HG02852 (cell line): Measurements from ENCODE around the gene HDAC4.
"Not testable (repeated sequence)": the region's sequence is repeated elsewhere in the genome, so short reads cannot be mapped to it uniquely, and the experiment has no call there.

ENCODE experiments used
- ATAC-seq: cut with Tn5 transposase; IDR thresholded peaks from one replicate; pipeline ENCODE4 v1.9.1; 2021; ENCODE audit warnings: mild to moderate bottlenecking, moderate library complexity; ENCODE audit not compliant: unreplicated experiment

The HDAC4 gene

DNA sequence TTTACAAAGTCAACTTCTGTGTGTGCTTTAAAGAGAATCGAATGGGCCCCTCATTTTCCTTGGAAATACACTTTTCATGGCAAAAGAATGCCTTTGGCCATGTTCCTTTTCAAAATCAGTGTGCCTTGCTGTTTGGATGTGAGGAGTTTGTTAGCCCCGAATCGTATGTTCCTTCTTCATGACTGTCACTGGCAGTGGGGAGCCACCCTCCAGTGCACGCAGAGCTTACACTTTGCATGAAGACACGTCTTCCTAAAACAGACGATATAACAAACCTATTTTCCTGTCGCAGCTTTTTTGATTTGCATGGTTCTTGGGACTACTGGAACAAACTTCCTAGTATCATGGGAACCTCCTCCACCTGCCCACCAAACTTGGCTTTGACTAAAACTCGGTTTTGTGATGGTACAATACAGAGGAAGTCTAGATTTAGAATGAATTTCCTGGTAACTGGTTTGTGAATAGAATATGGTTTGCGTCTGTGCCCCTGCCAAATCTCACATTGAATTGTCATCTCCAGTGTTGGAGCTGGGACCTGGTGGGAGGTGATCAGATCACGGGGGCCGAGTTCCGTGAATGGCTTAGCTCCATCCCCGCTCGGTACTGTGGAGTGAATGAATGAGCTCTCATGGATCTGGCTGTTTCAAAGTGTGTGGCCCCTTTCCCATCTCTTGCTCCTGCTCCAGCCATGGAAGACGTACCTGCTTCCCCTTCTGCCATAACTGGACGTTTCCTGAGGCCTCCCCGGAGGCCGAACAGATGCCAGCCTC lies 358.1 kb downstream of the HDAC4 start:
- no peak for ATAC-seq

DNA sequence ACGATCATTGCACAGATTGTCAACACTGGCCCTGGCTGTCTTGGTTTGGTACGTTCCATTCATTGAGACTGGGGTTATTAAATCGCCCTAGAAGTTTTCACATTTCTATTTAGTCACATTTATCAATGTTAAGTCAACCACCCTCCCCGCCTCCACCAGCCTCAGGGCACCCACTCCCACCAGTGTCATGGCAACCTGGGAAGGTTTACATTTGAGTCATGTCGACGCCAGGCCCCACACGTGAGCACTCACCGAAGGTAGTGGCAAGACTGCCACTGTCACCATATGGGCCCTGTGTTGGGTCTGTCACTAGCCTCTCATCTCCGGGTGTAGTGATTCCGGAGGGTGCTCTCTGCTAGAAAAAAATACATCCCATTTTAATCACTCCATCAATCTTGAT lies 358.8 kb downstream of the HDAC4 start:
- no peak for ATAC-seq

DNA sequence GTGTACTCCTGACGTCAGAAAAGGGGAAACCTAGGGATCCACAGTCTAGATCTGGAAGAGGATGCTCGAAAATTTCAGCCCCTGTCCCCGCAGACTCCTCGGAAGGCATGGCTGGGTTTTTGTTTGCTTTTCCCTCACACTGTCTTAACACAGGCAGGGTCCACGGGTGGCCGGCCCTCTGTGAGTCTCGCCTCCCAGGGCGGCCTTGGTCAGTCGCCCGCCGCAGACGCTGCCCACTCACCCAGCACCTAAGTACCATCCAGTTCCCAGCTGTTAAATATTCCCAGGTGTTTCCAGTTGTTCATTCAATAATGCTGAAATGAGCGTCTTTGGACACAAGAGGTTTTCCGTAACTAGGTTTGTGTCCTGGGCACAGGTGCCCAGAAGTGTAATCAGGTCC lies 359.8 kb downstream of the HDAC4 start:
- ATAC-seq: no peak

DNA sequence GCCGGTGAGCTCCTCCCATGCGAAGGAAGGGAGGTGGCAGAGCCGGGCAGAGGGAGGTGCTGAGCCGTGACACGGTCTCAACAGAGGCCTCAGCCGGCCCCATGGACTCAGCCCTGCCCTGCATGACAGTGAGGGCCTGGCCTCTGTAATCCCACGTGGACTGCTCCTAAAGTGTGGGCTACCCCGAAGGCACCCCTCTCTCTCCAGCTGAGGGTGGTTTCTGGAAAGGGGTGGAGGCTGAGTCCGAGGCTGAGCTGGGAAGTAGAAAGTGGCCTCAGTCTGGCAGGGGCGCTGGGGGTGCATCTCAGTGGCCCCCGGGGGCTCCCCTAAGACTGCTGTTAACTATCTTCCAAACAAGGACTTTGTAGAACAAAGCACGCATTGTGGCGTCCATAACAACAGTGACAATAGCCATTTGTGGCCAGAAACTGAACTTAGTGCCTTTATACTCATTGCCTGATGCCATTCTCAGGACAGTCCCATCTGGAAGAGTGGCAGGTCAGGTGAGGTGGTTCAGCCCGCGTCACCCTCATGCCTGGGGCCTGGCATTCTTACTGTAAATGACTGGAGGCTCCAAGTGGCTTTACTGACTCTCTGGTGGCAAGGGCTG lies 360.6 kb downstream of the HDAC4 start:
- no peak for ATAC-seq

DNA sequence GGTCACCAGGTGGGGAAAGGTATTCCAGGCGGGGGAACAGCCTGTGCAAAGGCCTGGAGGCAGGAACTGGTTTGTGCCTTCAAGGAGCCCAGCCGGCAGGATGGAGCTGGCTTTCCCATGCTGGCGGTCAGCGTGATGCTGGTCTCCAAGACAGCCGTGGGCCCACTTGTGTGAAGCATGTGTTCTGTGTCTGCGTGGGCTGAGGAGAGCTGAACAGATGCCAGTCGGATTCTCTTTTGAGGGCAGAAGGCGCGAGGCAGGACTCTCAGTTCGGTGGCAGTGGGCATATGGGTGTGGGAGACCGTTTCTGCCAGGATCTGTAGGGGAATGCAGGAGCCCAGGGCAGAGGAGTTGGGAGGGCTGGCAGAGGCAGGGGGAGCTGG lies 361.4 kb downstream of the HDAC4 start:
- no peak for ATAC-seq

DNA sequence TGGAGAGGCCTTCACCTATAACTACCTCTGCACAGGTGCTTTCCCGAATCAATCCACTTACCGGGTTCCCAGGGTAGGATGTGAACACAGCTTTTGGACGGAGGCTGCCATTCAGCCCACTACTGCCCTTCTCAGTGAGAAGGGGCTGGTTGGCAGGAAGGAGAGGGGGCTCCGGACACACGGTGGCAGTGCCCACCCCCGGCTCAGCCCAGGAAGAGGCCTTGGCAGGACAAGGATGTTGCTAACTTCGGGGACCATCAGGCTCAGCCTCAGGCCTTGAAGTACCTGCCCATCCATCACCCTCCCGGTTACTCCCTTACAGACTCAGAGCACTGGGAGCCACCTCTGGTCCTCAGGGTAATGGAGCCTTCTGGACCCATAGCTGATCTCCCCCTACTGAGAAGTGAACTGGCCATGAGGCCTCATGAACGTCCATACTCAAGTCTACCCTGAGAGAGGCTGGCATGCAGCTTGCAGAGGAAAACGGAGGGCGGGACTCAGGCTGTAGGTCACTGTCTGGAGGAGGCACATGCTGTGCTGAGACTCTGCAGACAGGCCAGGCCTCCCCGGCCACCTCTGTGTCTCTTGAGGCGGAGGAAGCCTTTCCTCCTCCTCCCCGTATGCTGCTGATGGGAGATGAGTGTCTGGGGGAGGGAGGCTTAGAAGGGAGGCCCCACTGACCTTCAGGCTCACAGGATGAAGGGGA lies 361.9 kb downstream of the HDAC4 start:
- no peak for ATAC-seq

DNA sequence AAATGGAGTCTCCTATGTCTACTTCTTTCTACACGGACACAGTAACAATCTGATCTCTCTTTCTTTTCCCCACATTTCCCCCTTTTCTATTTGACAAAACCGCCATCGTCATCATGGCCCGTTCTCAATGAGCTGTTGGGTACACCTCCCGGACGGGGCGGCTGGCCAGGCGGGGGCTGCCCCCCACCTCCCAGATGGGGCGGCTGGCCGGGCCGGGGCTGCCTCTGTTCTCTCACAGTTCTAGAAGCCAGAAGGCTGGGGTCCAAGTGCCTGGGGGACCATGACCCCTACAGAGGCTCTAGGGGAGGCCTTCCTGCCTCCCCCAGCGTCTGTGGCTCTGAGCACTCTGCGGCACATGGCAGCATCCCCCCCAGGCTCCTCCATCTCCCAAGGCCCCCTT lies 362.5 kb downstream of the HDAC4 start:
- ATAC-seq: not testable (repeated sequence)

DNA sequence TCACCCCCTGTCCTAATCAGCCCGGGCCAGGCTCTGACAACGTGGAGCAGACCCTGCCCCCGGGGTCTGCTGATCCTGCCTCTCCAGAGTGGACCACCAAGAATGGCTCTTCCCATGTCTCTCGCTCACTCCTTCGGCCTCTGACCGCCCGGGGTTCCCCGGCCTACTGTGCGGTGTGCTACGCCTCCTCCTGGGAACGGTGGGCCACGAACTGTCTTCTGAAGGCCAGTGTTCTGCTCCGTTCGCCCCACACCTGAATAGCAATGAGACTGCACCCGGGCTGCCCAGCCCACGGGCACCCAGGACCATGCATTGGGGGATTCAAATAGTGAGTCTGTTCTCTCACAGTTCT lies 363.3 kb downstream of the HDAC4 start:
- no peak for ATAC-seq

DNA sequence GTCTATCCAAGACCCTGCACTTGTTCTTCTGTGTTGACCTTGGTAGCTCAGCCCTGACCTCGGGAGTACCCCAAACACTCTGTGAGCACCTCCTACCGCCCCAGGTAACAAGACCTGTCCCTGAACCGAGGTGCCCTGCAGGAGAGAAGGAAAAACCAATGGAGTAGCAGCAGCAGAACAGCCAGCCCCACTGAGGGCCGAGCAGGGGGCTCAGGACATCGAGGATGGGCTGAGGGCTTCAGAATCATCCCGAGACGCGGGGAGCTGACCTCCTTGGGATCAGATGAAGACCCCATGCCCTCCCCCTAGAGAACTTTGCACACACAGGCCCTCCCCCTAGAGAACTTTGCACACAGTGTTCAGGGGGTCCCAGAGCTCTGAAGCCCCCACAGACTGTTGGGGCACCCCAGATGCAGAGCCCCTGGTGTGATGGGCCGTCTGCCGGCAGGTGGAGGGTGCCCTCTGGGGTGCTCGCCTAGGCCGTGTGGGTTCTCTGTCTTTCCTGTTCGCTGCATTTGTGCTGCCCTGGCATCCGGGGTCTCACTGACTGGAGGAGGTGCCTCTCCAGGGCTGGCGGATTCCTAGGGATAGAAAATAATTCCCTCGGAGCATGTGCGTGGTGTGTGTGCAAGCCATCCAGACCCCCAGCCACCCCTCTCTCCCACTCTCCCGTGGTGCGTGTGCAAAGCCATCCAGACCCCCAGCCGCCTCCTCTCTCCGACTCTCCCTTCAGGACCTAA lies 363.8 kb downstream of the HDAC4 start:
- ATAC-seq: no peak

DNA sequence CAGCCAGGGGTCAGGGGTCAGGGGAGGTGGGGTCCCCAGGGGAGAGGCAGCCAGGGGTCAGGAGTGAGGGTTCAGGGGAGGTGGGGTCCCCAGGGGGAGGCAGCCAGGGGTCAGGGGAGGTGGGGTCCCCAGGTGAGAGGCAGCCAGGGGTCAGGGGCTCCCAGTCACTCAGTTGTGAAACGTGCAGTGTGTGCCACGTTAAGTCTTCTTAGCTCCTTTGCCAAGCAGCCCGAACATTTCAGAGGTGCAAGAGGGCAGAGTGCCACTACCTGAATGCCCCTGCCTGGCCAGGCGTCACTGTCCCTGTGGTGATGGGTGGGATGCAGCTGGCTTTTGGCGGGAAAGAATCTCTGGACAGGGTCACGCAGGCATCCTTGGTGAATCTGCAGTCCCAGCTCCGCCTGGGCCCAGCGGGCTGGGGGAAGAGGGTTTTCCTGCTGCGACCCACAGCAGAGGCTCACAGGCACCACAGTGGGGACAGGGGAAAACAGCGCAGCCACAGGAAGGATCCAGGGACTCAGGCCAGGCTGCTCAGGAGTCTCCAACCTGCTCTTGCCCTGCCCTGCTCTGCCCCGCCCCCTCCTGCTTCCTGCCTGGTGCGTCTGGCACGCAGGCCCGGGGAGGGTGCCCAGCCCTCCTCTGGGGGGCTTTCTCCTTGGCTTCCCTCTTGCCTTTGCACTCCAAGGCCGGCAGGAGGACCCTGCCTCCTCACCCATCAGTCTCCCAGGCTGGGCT lies 364.7 kb downstream of the HDAC4 start:
- no peak for ATAC-seq

DNA sequence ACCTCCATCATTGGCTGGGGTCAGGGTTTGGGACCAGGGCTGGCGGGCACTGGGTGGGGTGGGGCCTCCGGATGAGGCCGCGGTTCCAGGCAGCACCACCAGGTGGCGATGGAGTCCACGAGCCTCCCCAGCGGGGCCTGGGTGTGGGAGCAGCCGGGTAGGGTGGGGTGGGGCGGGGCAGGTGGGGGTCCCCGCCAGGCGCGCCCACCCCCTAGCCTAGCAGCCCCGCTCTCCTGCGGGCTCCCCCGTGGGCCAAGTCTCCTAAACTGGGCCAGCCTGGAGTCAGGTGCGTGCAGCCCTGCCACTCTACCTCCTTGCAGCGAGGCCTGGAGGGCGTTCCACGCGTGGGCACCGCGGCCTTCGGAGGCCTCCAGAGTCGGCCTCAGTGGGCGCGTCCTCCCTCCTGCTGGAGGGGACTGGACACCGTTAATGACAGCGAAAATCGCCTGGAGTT lies 365.4 kb downstream of the HDAC4 start:
- ATAC-seq: no peak

DNA sequence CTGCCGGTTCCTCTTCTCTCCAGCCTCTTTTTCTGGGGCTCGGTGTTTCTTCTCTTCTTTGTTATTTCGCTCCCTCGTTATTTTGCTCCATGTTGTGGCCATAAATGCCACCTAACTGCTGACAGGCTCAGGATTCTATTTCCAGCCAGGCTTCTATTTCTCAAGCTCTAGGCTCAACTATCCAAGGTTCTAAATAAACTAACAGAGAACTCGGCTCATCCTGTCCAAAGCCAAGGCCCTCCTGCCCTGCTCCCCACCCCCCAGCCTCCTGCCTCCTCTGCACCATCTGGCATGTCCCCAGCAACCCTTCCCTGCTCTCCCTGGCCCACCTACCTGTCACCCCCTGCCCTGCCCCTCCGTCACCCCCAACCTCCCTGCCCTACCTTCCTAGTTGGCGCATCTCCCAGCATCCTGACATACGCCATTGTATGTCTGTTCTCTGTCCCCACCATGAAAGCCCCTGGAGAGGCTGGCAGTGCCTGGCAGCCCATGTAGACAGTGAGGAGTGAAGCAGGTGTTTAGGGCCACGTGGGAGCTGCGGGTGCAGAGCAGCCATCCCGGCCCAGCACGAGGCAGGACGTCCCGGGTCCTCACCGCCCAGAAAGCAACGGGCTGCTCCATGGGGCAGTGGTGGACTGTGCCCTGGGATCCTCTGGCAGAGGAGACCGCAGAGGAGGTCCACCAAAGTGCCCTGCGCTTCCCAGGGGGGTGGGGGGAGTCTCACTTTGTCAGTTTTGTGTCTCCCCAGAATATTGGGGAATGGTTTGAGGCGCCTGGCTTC lies 366.1 kb downstream of the HDAC4 start:
- no peak for ATAC-seq

DNA sequence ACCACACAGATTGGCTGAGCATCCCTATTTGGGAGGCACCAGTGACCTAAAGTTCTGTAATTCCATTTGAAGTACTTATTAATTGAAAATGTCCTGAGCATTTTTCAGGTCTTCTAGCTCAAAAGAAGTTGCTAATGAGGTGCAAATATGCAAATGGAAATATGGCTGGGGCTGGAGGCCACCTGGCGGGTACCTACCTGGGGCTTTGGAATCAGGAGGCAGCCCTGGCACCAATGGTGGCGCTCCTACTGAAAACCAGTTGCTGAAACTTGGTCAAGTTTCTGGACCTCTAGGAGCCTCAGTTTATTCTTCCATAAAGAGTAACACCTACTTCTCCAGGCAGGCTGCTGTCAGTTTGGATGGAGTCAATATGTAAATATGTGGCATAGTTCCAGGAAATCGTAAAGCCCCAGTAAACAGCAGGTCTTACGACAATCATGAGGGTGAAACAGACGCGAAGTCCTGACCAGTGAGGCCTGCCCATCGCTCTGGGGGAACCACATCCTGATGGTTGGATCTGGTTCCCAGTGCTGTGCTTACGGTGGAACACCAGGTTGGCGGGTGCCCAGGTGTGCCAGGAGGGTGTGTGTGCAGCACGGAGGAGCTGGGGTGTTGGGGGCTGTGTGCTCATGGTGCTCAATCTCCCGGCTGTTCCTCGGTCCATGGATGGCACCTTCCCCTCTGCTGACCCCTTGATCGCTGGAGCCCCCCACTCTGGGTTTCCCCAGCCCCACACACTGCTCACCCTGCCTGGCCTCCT lies 366.8 kb downstream of the HDAC4 start:
- ATAC-seq: no peak

DNA sequence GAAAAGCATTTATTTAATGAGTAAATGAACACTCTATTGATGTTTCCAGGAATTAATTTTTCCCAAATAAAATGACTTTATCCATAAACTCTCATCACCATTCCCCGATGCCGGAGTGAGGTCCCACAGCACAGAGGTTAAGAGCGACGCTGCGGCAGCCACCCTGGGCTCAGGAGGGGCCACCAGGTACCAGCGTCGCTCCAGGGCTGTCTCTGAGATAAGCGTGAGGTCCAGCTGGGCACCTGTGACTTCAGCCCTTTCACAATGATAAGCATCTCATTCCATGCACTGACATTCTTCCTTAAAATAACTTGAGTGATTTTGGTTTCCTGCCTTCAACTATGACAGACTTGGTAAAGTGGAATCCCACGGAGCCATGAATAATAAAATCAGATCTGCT lies 370.9 kb downstream of the HDAC4 start:
- ATAC-seq: no peak

DNA sequence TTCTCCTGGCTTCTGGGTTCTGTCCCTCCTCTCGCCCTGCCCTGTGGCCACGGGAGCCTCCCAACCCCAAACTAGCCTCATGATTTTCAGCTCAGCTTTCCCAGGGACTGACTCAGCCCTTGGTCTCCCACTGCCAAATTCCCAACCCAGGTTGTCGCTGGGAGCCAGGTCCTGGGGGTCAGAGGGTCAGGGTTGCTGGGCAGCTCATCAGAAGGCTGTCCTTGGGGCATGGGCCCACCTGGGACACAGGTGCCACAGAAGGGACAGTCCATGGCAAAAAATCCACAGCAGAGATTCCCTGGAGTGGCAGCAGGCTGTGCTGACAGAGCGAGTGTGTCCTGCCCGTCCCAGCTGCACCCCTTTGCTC lies 372.6 kb downstream of the HDAC4 start:
- no peak for ATAC-seq

DNA sequence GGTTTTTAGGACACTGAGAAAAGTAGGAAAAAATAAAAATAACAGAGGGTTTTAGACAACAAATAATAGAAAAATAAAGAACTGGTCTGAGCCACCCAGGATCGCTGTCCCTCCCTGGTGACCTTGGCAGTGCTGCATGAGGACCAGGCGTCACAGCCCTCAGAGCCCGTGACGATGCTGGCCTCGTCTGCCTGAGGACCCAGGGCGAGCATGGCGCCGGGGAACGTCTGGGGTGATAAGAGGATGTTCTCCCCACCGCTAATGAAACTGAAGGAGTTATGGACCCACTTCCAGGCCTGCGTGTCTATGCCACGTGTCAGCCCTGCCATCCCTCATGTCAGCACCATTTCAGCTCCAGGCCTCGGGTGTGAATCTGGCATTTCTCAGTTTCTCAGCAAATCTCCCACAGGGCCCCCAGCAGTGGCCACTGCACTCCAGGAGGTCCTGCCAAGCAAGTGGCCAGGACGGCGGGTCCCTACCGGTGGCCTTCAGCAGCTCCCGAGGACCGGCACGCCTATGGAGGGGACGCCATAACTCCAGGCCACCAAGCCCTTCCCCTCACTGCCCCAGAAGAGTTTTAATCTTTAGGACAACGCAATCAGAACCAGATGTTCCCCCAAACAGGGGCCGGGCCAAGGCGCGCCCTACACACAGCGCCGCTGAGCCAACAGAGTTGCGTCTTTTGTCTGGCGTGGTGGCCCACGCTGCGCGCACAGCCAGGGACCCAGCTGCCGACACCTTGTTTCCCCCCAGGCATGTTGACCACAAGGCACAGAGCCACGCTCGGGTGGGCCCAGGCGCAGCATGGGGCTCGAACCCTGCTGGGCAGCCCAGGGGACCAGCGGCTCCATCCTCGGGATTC lies 373.2 kb downstream of the HDAC4 start:
- ATAC-seq: no peak

DNA sequence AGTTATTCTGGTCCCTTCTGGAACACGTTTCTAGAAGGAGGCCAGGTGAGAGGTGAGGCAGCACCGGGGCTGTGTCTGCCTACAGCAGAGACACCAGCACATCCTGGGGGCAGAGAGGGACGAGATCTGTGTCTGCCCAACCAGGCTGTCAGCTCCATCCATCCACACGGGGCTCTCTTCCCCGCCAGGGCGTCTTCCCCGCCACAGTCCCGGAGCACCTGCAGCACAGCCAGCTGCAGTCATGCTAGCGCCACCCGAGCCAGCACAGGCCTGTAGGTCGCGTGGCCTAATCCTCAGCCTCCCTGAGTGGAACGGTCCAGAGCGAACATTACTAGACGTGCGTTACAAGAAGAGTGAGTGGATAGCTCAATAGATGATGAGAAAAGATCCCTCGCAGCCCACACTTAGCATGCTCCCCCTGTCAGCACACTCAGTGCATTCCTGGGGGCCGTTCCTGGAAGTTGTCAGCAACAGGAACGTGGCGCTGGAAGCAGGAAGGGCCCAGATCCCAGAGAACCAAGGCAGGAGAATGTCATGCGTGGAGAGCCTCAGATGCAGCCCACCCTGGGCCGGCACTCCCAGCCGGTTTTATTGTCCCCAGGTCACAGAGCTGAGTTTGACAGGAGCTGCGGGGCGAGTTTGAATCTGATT lies 374.0 kb downstream of the HDAC4 start:
- no peak for ATAC-seq

DNA sequence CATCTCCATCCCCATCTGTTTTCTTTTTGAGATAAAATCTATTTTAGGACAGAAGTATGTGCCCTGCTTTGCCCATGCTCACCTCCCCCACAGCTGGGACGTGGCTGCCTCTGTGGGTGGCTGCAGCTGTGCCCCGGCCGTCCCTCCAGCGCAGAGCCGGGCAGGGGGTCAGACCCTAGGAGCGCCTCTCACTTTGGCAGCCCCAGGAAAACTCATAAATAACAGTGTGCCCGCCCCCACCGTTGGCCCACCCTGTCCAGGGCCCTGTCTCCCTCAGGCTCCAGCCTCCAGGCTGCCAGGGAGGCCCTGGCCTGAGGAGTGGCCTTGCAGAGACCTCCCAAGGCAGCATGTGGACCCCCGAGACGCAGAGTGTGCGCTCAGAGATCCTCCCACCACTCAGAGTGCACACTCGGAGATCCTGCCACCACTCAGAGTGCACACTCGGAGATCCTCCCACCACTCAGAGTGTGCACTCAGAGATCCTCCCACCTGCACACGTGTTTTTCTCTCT lies 374.8 kb downstream of the HDAC4 start:
- no peak for ATAC-seq
